HG03159 (cell line): Measurements from ENCODE around the gene TRIM9.

Experiments used
- ATAC-seq: cut with Tn5 transposase; IDR thresholded peaks from one replicate; pipeline ENCODE4 v1.9.1; 2021; ENCODE audit warnings: mild to moderate bottlenecking, moderate library complexity; ENCODE audit not compliant: unreplicated experiment

The TRIM9 gene

GRCh38 chr14:51059032-51059431 lies 35.9 kb downstream of the TRIM9 start:
- ATAC-seq, result no peak

GRCh38 chr14:51058382-51058781 lies 36.5 kb downstream of the TRIM9 start:
- no peak for ATAC-seq

GRCh38 chr14:51056421-51056820 lies 38.5 kb downstream of the TRIM9 start:
- no peak for ATAC-seq

- ATAC-seq, result no peak
Measured at GRCh38 chr14:51053157-51053556, 41.7 kb downstream of the TRIM9 start.

GRCh38 chr14:51044961-51045360 lies 49.9 kb downstream of the TRIM9 start:
- no peak for ATAC-seq

GRCh38 chr14:51041883-51042282 lies 53.0 kb downstream of the TRIM9 start:
- no peak for ATAC-seq

GRCh38 chr14:51041108-51041531 lies 53.8 kb downstream of the TRIM9 start:
- no peak for ATAC-seq

GRCh38 chr14:51039252-51039651 lies 55.7 kb downstream of the TRIM9 start:
- ATAC-seq, result no peak

GRCh38 chr14:51035611-51036192 lies 59.2 kb downstream of the TRIM9 start:
- no peak for ATAC-seq

GRCh38 chr14:51028851-51029754 lies 65.8 kb downstream of the TRIM9 start:
- no peak for ATAC-seq

- no peak for ATAC-seq
Measured at GRCh38 chr14:51028361-51028760, 66.5 kb downstream of the TRIM9 start.

- no peak for ATAC-seq
Measured at GRCh38 chr14:51024377-51024776, 70.5 kb downstream of the TRIM9 start.

- no peak for ATAC-seq
Measured at GRCh38 chr14:51023964-51024363, 70.9 kb downstream of the TRIM9 start.

GRCh38 chr14:51022769-51023168 lies 72.1 kb downstream of the TRIM9 start:
- ATAC-seq, result no peak

GRCh38 chr14:51020024-51020710 lies 74.7 kb downstream of the TRIM9 start:
- ATAC-seq, result no peak

GRCh38 chr14:51019089-51019488 lies 75.8 kb downstream of the TRIM9 start:
- ATAC-seq, result no peak

GRCh38 chr14:51018521-51018920 lies 76.4 kb downstream of the TRIM9 start:
- no peak for ATAC-seq

GRCh38 chr14:51014625-51015024 lies 80.3 kb downstream of the TRIM9 start:
- ATAC-seq, result no peak

GRCh38 chr14:51014086-51014485 lies 80.8 kb downstream of the TRIM9 start:
- no peak for ATAC-seq

GRCh38 chr14:51012055-51012454 lies 82.8 kb downstream of the TRIM9 start:
- no peak for ATAC-seq

GRCh38 chr14:51008446-51008845 lies 86.5 kb downstream of the TRIM9 start:
- no peak for ATAC-seq

- no peak for ATAC-seq
Measured at GRCh38 chr14:51006781-51007211, 88.1 kb downstream of the TRIM9 start.
